ENCODE measurements around the gene FCF1.
A peak's percentile ranks its signal among the peaks of the same experiment; 100 is the strongest.
"Not testable (repeated sequence)": the region's sequence is repeated elsewhere in the genome, so short reads cannot be mapped to it uniquely, and the experiment has no call there.

The FCF1 gene

GRCh38 chr14:74702293-74702692 lies 10.7 kb upstream of the FCF1 start:
- DNase-seq (ENCODE audit: low spot score): no peak

- no peak for DNase-seq (ENCODE audit: low spot score)
These were observed 9.9 kb upstream of the FCF1 start for GRCh38 chr14:74703043-74703442.

DNA sequence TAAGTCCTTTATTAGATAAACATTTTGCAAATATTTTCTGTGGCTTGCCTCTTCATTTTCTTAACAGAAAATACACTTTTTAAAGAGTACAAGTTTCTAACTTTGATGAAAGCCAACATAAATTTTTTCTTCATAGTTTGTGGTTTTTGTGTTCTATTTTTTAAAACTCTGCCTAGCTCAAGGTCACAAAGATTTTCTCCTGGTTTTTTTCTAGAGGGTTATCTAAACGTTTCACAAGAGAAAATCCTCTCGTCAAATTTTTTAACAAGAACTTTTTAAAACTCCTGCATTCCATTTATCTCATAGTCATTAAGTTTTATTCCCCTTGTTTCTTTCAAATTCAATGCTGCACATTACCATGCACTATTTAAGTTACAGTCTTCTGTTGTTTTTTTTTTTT lies 8.3 kb upstream of the FCF1 start:
- DNase-seq (ENCODE audit: low spot score): no peak

- DNase-seq (ENCODE audit: low spot score): no peak
These were observed 7.1 kb upstream of the FCF1 start for GRCh38 chr14:74705613-74706500.

DNA sequence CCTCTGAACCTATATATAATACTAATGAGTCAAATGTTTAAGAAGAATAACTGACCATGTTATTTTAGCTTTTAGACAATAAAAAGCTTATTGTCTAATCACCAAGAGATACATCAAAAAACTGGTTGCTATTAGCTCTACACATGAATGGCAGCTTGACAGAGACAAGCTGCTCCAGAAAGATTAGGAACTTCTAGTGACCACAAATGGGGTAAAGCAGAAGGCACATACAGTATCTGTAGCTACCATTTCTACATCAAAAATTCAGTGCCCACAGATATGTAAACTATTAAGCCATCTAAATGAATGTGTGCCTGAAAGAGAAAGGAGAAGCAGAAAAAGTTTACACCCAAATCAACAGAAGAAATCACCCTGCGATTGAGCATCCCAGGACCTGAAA lies 2.5 kb upstream of the FCF1 start:
- DNase-seq (ENCODE audit: low spot score): no peak

GRCh38 chr14:74711651-74712050 lies 1.3 kb upstream of the FCF1 start:
- DNase-seq (ENCODE audit: low spot score): no peak

- DNase-seq (ENCODE audit: low spot score): no peak
These were observed 421 bp downstream of the FCF1 start for GRCh38 chr14:74713395-74713735.

DNA sequence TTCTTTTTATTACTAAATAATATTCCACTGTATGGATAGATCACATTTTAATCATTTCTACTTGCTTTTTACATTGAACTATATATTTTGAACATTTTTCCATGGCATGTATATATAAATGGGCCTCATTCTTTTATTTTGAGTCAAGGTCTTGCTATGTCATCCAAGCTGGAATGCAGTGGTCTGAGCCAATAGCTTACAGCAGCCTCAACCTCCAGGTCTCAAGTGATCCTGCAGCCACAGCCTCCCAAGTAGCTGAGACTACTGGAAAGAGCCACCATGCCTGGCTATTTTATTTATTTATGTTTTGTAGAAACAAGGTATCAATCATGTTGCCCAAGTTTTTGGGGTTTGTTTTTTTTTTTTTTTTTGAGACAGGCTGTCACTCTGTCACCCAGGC lies 7.6 kb downstream of the FCF1 start:
- DNase-seq (ENCODE audit: low spot score): no peak

DNA sequence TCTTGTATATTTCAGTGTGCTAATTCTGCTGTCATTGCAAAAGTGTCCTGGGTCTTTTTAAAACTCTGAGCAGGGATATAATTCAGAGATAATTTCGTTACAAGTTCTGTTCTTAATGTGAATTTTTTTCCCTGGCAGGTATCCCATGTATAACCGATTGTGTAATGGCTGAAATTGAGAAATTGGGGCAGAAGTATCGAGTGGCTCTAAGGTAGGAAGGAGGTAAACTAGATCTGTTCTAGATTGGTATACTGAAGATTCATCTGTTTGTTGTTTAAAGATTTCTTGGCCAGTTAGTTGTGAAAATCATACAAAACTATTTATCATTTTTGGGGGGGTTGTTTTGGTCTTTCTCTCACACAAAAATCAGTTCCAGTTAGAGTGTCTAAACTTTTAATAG lies 10.2 kb downstream of the FCF1 start:
- no peak for DNase-seq (ENCODE audit: low spot score)

DNA sequence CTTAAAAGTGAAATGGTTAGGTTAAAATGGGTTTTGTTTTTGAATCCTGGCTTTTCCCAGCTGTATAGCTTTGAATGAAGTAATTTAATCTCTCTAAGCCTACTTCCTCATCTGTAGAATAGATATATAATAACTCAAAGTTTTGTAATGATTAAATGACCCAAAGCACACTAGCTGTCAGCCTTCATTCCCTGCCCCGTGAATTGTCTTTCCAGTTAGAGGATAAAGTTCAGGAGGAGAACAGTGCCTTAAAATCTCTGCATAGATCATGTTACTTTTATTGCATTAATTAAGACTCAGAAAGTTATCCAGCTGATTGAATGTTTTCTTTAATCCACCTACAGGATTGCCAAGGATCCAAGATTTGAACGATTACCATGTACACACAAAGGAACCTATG lies 19.4 kb downstream of the FCF1 start:
- DNase-seq (ENCODE audit: low spot score): no peak

GRCh38 chr14:74733221-74733620 lies 20.3 kb downstream of the FCF1 start:
- DNase-seq (ENCODE audit: low spot score): no peak

GRCh38 chr14:74735125-74735524 lies 22.2 kb downstream of the FCF1 start:
- no peak for DNase-seq (ENCODE audit: low spot score)

DNA sequence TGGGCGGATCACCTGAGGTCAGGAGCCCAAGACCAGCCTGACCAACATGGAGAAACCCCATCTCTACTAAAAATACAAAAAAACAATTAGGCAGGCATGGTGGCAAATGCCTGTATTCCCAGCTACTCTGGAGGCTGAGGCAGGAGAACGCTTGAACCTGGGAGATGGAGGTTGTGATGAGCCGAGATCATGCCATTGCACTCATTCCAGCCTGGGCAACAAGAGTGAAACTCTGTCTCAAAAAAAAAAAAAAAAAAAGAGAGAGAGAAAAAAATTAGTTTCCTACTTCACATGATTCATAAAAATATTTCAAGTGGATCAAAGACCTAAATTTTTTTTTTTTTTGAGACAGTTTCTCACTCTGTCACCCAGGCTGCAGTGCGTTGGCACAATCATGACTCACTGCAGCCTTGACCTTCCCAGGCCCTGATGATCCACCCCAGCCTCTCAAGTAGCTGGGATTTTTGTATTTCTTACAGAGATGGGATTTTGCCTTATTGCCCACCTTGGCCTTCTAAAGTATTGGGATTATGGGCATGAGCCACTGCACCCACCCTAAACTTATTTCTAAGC lies 24.9 kb downstream of the FCF1 start:
- DNase-seq (ENCODE audit: low spot score): no peak

DNA sequence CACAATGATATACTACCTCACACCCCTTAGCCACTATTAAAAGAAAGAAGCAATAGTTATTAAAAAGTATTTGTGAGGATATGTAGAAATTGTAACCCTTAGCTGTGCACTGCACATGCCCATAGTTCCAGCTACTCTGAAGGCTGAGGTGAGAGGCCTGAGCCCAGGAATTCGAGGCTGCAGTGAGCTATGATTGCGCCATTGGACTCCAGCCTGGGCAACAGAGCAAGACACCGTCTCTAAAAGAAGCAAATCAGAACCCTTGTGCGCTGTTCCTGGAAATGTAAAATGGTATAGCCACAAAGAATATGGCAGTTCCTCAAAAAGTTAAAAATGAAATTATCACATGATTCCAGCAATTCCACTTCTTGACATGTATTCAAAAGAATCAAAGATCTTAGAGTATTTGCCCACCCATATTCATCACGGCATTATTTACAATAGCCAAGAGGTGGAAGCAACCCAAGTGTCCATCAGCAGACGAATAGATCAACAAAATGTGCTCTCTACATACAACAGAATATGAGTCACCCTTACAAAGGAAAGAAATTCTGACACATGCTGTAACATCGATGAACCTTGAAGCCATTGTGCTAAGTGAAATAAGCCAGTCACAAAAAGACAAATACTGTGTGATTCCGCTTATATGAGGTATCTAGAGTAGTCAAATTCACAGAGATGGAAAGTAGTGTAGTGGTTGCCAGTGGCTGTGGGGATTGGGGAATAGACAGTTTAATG lies 26.5 kb downstream of the FCF1 start:
- no peak for DNase-seq (ENCODE audit: low spot score)

DNA sequence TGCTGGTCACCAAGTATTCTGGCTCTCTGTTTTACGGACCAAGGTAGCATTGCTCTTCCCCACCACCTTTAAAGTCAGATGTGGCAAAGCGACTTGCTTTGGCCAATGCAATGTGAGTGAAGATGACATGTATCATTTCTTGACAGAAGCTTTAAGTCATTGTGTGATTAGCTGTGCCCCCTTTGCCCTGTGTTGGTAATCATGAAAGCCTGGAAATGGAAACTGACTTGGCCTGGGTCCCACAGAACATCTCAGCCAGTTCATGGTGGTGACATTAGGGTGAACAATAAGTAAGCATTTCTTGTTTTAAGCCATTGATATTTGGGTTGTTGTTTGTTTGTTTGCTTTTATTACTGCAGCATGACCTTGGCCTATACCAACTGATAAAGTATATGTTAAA lies 34.3 kb downstream of the FCF1 start:
- no peak for DNase-seq (ENCODE audit: low spot score)

- DNase-seq (ENCODE audit: low spot score): no peak
These were observed 41.2 kb downstream of the FCF1 start for GRCh38 chr14:74754157-74754556.

DNA sequence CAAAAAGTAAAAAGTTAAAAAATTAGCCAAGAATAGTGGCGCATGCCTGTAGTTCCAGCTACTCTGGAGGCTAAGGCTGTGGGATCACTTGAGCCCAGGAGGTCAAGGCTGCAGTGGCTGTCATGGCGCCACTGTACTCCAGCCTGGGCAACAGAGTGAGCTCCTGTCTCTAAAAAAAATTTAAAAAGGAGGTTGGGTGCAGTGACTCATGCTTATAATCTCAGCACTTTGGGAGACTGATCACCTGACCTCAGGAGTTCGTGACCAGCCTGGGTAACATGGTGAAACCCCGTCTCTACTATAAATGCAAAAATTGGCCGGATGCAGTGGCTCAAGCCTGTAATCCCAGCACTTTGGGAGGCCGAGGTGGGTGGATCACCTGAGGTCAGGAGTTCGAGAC lies 42.0 kb downstream of the FCF1 start:
- no peak for DNase-seq (ENCODE audit: low spot score)

GRCh38 chr14:74756326-74756725 lies 43.4 kb downstream of the FCF1 start:
- DNase-seq (ENCODE audit: low spot score): no peak

DNA sequence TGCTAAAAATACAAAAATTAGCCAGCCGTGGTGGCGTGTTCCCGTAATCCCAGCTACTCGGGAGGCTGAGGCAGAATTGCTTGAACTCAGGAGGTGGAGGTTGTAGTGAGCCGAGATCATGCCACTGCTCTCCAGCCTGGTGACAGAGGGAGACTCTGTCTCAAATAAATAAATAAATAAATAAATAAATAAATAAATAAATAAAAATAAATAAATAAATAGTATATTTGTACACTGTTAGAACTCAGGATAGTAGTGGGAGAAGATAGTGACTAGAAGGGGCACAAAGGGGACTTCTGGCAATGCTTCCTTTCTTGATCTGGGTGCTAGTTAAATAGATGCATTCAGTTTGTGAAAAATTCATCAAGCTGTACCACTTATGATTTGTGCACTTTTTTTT lies 45.6 kb downstream of the FCF1 start:
- not testable (repeated sequence) for DNase-seq (ENCODE audit: low spot score)

GRCh38 chr14:74762917-74763802 lies 50.2 kb downstream of the FCF1 start, which contains the start of gene YLPM1:
Gene YLPM1 (plus strand): TSS chr14:74763316. CDS start chr14:74763490, 174 bp downstream.
- peak; percentile 99 for DNase-seq (ENCODE audit: low spot score)

DNA sequence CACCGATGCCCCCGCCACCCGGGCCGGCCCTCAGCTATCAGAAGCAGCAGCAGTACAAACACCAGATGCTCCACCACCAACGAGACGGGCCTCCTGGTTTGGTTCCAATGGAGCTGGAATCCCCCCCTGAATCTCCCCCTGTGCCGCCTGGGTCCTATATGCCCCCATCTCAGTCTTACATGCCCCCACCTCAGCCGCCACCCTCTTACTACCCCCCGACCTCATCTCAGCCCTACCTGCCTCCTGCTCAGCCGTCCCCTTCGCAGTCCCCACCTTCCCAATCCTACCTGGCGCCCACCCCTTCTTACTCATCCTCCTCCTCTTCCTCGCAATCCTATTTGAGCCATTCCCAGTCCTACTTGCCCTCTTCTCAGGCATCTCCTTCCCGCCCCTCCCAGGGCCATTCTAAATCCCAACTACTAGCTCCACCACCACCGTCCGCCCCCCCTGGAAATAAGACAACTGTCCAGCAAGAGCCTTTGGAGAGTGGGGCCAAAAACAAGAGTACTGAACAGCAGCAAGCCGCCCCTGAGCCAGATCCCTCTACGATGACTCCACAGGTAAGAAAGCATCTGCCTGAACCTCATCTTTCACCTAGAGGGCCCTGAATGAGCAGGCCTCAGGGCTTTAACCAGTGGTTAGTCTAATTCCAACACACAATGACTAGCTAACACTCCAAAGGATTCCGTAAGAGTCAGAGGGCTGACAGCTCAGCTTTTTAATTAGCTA lies 51.0 kb downstream of the FCF1 start:
- peak; percentile 50 for DNase-seq (ENCODE audit: low spot score)
